ENCODE measurements around the gene VWA5B1. TPM values are rescaled to one million over a fixed set of nuclear protein-coding genes. Genes with fewer than 3 reads are reported as not detected.

VWA5B1 gene
- total RNA-seq, 1 donor from 2014 or later: not detected

DNA sequence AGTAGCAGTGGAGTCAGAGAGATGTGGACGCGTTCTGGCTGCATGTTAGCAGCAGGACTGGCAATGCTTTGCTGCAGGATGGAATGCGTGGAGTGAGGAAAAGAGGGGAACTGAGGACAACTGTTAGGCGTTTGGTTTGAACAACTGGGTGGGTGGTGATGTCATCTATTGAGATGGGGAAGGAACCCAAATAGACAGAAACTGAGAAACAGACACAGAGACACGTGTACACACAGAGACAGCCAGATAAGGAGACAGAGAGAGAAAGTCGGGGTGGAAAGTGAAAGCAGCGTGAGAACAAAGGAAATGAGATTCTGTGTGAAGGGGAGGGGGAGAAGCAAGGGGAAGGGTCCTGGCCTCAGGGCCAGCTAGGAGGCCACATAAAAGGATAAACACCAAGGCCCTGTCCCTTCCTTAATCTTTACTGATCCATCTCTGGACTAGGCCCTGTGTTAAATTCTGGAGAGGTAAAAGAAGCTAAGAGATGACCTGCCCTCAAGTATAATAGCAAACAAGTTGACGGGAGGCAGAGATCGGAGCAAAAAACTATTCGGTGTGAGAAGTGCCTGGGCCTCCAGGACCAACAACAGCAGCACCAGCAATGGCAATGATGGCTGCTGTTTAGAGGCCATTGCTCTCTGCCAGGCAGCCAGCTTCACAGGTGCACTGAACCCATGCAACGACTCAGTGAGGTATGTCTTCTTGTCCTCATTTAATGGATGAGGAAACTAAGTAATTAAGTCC is 31.6 kb downstream of the VWA5B1 start:
- no peak for DNase-seq

DNA sequence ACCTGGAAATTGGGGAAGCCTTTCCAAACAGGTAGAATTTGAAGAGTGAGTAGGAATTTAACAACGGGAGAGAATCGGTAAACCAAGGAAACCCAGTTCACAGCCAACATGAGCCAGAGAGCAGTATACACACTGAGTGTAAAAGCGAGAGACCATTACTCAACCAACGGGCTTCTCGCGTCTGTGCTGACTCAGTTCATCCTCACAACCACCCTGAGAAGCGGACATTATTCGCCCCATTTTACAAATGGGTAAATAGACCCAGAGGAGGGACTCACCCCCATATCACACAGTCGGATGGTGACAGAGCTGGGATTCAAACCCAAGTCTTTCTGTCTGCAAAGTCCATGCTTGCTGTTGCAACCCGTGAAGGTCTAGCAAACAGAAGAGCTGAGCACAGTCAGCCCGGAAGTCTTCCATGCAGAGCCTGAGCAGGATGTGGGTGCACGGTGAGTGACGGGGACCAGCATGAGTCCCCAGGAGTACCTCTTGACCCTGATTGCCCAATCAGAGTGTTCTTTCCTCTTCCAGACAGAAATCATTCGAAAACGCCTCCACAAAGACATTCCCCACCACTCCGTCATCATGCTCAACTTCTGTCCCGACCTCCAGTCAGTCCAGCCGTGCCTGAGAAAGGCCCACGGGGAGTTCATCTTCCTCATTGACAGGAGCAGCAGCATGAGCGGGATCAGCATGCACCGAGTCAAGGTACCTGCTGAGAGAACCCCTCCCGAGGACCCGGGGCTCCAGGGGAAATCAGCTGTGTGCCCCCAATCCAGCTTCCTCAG is 32.3 kb downstream of the VWA5B1 start:
- DNase-seq: no peak

DNA sequence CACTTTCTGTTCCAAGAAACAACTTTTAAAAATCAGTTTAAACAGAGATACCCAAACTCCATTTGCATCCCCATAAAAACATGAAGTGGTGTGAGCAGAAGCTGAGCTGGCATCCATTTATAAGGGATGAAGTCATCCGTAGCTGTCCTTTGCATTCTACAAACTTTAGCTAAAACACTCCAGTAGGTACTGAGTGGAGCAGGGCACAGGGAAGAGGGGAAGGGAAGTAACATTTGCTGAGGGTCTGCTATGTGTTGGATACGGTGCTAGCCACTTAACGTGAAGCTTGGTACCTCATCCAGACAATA is 32.9 kb downstream of the VWA5B1 start:
- DNase-seq: no peak

DNA sequence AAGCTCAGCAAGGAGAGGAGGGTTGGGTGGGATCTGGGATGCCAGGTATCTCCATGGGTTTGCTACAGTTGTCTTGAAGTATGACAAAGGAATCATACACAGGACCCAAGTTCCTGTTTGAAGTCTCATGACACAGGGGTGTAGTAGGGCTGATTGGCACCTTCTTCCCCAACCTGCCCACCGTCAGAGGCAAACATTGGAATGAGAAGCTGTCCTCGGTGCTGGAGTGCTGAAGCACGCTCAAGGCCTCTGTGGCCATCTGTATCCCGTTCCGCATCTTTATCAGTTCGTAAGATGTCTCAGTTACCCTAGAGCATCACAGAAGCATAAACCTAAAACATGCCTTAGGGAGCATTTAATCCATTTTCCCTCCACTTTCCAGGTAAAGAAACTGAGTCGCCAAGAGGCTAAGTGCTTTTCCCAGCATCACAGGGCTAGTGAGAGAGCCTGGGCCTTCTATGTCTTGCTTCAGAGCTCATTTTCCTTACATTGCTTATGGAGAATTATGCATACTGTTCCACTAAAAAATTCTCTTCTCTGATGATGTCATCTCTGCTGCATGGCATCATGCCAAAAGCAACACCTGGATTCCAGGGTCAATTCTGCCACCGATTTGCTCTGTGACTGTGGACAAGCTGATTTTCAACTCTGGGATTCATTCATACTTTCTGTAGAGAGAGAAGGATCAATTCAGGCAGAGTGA is 34.2 kb downstream of the VWA5B1 start:
- no peak for DNase-seq

DNA sequence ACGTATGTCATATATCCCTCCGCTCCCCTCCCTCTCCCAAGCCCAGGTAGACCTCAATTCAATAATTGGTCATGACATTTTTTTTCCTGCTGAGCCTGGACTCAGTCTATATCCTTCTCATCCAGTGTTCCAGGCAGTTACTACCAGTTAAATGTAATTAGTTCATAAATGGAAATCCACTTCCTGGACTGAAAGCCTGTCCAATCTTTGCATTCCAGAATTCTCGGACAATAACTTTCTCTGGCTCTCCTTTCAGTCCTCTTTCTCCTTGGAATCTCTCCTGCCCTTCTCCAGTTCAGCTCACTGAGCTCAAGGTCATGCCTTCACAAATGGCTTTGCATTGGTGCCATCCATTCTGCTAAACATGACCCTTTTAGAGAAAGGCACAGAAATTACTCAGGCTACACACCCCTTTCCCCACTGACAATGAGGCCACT is 34.8 kb downstream of the VWA5B1 start:
- DNase-seq: no peak

DNA sequence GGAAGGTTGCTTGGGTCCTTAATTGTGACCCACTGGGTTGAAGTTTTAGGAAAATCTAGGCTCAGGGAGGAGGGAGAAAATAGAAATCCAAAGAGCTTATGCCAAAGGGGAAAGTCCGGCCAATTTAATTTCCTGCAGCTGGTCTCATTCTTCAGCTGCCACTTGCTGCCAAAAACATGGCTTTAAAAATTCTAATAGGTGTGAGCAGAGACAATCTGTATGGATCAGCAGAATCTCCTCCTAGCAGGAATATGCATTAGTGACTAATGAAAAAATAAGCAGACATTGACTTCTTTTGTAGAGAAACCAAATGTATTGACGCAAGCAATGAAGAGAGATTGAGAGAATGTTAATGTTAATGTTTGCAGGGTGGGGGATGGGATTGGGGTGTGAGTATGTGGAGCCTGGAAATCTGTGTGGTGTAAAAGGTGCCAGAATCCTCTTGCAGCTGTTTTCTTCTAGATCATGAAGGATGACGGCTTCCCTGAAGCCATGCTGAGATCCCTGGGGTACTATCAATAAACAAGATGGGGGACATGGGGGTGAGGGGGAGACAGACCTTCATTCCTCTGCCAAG is 35.3 kb downstream of the VWA5B1 start:
- DNase-seq: no peak

DNA sequence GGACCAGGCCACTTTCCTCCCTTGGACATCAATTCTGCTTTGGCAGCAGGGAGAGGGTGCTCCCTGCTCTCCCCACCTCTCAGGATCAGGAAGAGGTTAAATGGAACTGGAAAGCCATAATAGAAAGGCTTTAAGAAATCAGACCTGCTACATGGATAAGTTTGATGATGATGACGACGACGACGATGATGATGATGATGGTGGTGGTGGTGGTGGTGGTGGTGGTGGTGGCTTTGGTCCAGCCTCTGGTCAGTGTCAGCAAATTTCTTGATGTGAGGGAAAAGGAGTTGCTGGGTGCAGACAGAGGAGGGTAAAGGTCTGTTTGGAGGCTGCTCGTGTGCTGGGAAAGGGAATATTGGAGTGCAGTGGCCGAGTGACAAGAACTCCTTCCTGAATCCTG is 36.8 kb downstream of the VWA5B1 start:
- no peak for DNase-seq

DNA sequence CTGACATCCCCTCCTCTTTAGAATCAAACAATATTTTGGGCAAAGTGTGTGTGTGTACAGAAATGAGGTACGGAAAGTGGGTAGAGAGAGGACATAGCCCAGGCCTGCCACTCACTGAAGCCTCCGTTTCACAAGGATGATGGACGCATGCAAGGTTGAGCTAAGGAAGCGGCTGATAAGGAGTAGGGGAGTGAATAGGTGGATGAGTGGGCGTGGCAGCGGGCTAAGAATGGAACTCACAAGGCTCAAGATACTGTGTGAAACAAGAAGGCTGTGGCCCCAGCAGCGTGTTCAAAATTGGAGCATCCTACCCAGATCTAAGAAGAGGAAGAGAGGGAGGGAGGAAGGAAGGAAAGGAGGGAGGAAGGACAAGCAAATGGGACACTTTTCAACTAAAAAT is 37.5 kb downstream of the VWA5B1 start:
- no peak for DNase-seq

DNA sequence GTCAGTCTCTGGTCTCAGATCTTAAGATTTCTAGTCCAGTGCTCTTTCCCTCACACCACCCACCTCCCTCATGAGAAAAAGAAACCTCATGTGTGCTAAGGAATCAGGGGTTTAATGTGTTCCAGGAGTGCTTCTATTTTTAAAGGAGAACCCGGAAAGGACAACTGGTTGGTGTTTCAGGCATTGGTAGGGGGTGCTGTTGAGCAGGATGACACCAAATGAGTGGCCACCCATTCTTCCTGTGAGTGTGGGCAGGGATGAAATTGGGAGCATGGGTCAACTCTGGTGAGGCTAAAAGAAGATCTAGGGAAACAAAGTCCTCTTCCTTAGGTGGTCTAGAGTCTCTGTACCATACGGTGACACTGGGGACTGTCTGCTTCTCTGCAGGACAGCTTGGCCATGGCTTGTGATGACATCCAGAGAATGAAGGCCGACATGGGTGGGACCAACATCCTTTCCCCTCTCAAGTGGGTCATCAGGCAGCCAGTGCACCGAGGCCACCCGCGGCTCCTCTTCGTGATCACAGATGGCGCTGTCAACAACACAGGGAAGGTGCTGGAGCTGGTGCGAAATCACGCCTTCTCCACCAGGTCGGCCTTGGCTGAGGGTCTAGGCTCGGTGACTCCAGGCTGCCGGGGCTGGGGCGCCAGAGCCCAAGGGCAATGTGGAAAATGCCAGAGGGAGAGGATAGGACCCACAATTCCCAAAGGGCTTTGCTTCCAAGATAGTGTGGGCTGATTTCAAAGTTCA is 39.3 kb downstream of the VWA5B1 start:
- DNase-seq: no peak

DNA sequence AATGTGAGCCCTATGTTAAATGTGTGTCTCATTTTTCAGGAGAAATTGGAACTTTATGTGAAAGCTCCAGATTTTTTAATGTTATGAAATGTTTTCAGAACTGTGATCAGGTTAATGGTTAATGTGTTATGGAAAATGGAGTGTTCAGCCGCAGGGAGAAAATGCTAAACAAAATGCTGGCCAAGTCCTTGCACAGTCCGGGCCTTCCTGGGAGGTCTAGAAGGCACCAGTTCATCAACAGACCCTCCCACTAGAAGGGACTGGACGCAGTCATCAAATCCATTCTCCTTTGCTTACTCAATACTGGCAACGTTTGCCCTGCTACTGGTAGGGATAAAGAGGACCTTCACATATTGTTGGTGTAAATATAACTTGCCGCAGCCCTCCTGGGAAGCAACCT is 43.4 kb downstream of the VWA5B1 start:
- DNase-seq: no peak

DNA sequence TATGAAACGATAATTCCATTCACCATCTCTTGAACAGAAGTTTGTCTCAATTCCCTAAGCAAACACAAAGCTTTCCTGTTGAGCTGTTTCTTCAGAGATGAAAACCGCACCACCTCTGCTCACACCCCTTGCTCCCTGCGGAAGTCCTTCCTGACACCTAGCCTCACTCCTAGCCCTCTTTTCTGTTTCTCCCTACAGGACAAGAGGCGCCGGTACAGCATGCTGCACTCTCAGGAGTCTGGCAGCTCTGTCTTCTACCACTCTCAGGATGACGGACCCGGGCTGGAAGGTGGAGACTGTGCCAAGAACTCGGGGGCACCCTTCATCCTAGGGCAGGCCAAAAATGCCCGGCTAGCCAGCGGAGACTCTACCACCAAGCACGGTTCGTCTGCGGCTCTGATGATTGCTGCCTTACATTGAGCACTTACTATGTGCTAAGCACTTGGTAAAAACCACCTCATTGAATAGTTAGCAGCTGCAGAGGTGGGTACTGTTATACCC is 45.5 kb downstream of the VWA5B1 start:
- no peak for DNase-seq

DNA sequence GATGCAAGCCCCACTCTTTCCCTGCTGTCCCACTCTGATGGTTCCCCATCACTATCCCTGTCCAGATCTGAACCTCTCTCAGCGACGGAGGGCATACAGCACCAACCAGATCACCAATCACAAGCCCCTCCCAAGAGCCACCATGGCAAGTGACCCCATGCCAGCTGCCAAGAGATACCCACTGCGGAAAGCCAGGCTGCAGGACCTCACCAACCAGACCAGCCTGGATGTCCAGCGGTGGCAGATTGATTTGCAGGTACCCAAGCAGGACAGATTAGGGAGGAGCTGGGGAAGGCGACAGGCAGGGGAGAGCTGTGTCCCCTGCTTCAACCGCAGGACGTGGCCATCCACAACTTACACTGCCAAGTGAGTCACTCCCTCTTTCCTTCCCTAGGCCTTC is 46.9 kb downstream of the VWA5B1 start:
- DNase-seq: no peak

DNA sequence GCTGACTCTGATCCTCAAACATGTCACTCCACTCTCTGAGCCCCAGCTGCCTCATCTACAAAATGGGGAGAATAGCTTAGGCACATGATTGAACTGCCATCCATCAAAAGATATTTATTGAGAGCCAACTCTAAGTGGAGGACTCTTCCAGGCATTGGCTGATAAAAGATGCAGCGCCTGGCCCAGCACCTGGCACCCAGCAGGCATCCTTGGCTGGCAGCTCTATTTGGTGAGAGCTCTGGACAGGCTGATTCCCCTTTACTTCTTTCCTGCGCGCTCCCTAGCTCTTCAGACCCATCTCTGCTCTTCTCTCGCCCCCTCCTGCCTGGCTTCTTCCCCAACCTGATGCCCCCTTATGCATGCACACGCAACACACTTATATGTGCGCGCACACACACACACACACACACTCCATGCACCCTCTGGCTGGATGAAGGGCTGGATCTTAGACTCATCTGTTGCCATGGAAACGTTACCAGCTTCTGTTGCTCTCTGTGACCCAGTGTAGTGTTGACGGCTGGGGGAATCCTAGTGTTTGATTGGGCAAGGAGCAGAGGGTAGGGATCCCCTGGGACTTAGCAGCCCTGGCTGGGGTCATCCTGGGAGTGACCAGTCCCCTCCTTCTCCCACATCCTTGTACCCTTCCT is 49.3 kb downstream of the VWA5B1 start:
- DNase-seq: no peak

DNA sequence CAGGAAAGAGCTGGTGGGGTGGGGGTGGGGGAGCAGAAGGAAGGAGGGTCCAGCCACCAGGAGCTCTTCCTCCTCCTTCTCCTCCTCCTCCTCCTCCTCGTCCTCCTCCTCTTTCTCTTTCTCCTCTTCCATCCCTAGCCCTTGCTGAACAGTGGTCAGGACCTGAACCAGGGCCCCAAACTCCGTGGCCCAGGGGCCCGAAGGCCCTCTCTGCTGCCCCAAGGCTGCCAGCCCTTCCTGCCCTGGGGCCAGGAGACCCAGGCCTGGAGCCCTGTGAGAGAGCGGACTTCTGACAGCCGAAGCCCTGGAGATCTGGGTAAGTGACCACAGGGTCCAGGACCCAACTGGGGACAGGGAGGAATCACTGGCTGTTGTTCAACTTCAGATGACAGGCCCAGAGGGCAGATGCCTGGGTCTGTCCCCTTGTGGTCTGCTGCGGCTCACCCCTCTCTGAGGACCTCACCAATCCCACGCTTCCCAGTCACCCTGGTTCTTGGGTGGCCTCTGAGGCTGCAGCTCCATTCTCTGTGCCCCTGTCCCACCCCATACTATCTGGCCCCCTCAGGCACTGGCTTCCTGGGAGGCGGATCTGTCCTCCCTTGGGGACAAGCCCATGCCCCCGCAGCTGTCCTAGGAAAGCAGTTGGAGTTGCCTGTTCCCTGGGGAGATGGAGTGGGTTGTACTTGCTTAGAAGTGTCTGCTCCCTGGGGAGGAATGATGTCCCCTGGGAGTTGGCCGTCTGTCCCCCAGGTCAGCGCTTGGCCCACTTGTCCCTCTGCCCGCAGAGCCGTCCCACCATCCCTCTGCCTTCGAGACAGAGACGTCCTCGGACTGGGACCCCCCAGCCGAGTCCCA is 51.8 kb downstream of the VWA5B1 start:
- no peak for DNase-seq

DNA sequence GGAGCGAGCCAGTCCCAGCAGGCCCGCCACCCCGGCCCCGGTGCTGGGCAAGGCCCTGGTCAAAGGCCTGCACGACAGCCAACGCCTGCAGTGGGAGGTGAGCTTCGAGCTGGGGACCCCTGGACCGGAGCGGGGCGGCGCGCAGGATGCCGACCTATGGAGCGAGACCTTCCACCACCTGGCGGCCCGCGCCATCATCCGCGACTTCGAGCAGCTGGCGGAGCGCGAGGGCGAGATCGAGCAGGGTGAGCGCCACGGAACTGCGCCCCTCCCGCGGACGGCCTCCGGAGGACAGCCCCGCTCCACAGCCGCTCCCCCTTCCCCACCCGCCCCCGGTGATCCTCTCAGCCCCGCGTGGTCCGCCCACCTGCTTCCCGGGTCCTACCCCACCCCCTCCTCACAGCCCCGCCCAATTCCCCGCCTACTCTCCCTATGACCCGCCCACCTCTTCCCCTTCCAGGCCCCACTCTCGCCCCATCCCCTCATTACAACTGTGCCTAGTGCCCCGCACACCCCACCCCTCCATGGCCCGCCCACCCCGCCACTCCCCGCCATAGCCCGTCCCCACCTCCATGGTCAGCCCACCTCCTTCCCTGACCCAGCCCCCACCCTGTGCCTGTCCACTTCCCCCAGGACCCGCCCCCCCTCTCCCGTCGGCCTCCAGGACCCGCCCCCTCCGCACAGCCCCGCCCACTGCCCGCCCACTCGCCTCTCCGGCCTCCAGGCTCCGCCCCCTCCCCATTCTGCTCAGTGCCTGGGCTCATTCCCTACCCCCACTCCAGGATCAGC is 52.7 kb downstream of the VWA5B1 start:
- no peak for DNase-seq

DNA sequence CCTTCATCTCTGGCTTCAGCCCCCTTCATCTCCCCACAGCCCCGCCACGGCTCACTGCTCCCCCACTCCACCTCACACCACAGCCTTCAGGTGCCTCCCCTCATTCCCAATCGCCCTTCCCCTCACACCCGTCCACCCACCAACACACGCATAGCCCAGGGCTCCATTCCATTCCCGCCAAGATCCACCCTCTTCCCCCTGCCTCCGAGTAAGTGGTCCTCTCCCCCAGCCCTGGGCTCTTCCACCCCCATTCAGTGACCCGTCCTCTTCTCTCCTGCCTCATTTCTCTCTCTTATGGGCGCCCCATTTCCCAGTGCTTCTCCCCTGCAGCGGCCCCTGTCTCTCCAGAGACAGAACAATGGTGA is 53.2 kb downstream of the VWA5B1 start:
- no peak for DNase-seq

DNA sequence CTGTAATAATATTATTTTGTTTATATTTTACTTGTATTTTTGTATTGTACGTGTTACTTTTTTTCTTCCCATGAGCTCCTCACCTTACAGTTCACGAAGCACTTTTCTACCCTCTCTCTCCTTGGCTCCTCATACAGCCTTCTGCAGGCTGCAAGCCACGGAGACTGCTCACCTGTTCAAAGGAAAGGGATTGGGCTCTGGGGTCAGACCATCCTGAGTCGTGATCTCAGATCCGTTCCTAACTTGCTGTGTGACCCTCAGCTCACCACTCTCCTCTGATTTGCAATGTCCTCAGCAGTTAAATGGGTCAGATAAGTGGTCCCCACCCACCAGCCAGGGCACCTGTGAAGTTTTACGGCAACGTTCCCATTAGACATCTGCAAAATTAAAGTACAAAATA is 54.1 kb downstream of the VWA5B1 start:
- DNase-seq: no peak

DNA sequence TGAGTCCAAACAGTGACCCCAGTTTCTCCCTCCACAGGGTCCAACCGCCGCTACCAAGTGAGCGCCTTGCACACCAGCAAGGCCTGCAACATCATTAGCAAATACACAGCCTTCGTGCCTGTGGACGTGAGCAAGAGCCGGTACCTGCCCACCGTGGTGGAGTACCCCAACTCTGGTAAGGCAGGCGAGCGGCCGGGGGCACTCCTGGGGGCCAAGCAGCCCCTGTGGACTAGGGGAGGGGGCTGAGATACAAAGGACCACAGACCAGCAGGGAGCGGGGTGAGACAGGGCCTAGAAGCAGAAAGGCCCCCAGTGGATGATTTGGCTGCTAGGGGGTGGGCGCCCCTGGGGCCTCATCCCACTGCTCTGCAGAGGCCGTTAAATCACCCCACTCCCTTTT is 54.7 kb downstream of the VWA5B1 start:
- DNase-seq: no peak

DNA sequence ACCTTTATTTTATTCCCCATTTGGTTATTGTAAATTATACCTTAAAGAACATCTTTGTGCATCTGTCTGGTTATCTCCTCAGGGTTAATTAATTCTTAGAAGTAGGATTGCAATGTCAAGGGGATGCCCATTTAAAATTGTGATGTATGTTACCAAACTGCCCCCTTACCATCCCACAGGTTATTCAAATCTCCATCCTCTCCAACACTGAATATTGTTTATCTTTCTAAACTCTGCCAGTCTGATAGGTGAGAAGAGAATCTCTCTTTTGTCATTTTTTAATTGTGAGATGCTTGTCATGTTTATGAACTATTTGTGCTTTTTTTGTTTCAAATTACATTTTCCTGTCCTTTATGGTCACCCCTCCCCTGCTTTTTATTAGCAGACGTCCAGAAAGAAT is 55.8 kb downstream of the VWA5B1 start:
- no peak for DNase-seq

DNA sequence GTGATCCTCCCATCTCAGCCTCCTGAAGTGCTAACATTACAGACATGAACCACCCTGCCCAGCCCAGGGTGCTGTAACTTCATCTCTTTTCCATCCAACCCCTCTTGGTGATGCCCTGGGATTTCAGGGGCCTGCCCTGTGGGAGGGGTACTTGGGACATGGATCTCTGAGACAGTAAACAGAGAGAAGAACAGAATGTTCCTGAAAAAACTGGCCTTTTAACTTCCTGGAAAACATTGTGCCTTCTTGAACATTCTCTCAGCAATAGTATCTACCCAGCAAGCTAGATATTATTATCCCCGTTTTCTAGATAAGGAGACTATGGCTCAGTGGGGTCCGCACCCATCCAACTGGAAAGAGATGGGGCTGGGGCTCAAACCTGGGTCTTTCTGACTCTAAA is 57.0 kb downstream of the VWA5B1 start:
- DNase-seq: no peak
